Activated T-cell treated with anti-CD3 and anti-CD28 coated beads for 48 hours (primary cell): ENCODE measurements around the gene TOPORS.
"Not testable (repeated sequence)": the region's sequence is repeated elsewhere in the genome, so short reads cannot be mapped to it uniquely, and the experiment has no call there.

Experiments used
- DNase-seq: peaks from one replicate; pipeline ENCODE4 v3.0.0-alpha.2; 2020; ENCODE audit warnings: low read depth

Gene TOPORS

GRCh38 chr9:32565967-32566366 is 13.6 kb upstream of the TOPORS start:
- no peak for DNase-seq

DNA sequence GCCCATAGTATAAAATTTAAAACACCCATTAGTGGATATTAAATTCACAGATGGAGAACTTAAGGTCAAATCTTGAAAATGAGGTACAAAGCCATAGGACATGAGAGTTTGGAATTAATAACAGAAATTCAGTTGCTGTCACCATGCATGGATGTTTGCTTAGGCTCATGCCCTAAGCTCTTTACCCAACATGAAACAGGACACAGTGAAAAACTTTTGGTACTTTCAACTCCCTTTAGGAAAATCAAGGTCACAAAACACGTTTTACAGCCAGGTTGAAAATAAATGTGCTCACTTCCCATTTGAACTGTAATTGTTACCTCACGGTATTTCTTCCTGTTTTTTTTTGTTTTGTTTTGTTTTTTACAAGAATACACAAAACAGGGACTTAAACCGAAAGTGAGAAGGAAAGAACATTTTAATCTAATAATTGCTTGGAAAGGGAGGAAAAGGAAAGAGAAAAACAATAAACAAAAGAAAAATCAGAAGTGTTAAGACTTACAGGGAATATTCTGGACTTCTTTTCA is 6.1 kb upstream of the TOPORS start:
- DNase-seq = no peak

DNA sequence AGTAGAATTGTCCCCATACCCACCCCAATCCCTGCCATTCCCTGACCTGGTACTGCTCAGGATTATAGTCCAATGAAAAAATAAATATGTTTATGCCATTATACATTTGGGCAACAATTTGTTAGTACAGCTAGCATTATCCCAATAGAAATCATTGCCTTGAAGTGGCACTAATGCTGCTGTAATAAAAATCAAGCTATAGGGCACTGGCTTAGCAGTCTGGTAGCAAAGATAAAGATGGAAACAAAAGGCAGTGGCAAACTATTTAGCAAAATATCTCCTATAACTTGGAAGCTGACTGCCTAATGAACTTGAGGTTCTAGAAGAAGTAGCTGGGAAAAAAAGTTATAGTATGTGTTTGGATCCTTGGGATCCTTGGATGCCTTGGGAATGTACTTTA is 2.2 kb upstream of the TOPORS start:
- DNase-seq = no peak

- DNase-seq = no peak
Observed at GRCh38 chr9:32554107-32554506, 1.7 kb upstream of the TOPORS start.

GRCh38 chr9:32551276-32552051 is 922 bp downstream of the TOPORS start:
- peak; percentile 41 for DNase-seq

GRCh38 chr9:32550562-32551275 is 1.7 kb downstream of the TOPORS start:
- peak; percentile 87 for DNase-seq

GRCh38 chr9:32550150-32550561 is 2.2 kb downstream of the TOPORS start:
- no peak for DNase-seq

- DNase-seq = not testable (repeated sequence)
Observed at GRCh38 chr9:32548213-32548612, 4.2 kb downstream of the TOPORS start.

DNA sequence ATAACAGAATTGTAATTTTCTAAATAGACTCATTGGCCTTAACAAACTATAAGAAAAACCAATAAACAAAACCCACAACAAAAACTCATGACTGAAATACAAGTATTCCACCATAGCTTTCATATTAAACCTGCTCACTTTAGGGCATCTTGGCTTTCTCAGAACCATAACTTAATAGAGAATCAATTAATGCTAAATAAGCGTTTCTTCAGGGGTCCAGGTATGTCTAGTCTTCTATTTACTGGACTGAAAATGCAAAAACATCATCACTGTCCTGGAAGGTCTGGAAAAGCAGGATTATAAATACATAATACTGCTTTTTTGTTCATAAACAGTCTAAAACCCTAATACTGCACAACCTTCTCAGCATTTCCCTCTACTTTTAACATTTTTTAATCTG is 6.5 kb downstream of the TOPORS start:
- DNase-seq = no peak

- no peak for DNase-seq
Observed at GRCh38 chr9:32543047-32543446, 9.3 kb downstream of the TOPORS start.

GRCh38 chr9:32533816-32534215 is 18.6 kb downstream of the TOPORS start:
- DNase-seq = no peak

DNA sequence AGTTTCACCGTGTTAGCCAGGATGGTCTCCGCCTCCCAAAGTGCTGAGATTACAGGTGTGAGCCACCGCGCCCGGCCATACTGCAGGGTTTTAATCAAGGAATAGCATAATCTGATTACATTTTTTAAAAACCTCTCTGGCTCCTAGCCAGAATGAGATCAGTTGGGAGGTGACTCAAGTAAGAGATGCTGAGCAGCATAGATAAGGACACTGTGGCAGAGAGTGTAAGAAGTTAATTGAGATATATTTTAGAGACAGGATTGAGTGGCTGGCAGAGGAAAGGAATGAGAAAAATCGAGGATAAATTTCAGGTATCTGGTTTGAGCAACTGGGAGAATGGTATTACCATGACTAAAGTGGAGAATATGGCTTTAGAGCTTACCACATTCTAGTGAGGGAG is 19.1 kb downstream of the TOPORS start:
- DNase-seq = no peak

DNA sequence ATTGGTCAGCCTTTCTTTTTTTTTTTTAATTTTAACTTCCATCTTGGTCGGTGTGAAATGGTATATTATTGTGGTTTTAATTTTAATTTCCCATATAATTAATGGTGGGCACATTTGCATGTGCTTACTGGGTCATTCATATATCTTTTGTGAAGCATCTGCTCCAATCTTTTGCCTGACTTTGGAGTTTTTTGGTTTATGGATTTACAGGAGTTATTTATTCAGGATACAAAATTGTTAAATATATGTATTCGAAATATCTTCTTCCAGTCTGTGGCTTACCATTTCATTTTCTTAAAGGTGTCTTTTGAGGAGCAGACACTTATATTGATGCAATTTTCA is 25.7 kb downstream of the TOPORS start:
- DNase-seq = no peak

DNA sequence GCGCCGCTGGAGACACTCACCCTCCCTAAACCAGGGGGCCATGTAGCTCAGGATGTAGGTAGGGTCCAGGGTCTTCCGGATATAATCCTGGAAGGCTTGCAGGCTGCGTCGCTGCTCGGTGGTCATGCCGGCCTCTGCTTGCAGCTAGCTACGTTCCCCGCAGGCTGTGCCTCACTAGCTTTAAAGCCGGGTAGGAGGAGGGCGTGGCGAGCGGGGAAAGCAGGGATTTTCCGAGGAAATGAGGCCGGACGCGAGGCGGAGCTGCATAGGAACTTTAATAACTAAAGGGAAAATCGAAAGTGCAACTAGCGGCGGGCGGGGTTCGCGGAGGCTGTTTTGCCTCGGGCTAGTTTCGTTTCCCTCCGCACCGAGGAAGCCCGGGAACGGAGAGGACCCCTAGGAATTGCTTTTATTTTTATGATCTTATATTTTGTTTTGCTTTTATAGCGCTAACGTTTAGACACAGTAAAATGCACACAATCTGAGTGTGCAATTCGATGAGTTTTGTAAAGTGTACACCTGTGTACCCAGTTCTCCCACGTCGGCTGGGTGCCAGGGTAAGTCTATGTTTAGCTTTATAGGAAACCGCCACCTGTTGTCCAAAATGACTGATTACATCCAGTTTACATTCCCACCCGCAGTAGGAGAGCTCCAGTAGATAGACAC is 26.2 kb downstream of the TOPORS start, which contains the start of gene RIGI:
Gene RIGI, minus strand, starts transcription at position 156 of the 666 bp plus-strand sequence. Its CDS starts 30 bp downstream, at position 126.
- DNase-seq = peak; percentile 56

- DNase-seq = no peak
Observed at GRCh38 chr9:32525709-32526030, 26.7 kb downstream of the TOPORS start.

DNA sequence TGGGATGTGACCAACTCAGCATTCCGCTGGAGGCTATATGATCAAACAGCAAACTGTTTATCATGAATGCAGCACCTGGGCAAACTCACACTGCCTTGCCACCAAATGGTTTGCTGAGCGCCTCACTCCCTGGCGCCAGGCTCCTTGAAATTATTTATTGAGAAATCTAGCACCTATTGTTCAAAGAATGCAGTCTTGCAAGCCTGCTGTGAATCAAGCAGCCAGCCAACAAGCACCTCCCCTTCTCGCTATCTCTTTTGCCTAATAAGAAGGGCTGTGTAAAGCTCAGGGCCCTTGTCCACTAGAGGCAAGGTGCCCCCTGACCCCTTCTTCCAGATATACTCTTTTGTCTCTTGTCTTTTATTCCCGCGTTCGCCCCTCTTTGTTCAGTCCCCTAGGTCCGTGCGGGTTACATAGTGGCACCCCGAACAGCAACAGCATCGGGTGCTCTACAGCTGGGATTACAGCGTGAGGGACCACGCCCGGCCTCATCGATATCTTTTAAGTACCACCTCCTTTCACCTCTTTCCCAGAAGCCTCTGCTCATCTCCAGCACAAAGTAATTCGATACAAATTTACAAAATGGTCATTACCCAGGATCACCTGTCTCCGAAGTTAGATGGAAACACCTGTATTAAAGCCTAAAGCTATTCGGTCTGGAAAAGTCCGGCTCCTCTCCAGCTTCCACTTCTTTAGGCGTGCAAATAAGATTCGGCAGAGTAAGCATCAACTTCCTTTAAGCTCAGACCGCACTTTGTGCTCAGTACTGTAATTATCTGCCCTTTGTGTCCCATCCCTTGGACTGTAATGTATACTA is 27.3 kb downstream of the TOPORS start:
- DNase-seq = no peak

DNA sequence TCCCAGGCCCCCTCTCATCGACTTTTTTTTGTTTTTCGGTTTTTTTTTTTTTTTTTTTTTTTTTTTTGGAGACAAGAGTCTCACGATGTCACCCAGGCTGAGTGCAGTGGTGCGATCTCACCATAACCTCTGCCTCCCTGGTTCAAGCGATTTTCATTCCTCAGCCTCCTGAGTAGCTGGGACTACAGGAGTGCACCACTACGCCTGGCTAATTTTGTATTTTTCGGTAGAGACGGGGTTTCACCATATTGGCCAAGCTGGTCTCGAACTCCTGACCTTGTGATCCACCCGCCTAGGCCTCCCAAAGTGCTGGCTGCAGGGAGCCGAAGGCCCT is 27.9 kb downstream of the TOPORS start:
- not testable (repeated sequence) for DNase-seq

- DNase-seq = no peak
Observed at GRCh38 chr9:32523910-32524309, 28.5 kb downstream of the TOPORS start.

GRCh38 chr9:32518276-32518675 is 34.1 kb downstream of the TOPORS start:
- DNase-seq = no peak

DNA sequence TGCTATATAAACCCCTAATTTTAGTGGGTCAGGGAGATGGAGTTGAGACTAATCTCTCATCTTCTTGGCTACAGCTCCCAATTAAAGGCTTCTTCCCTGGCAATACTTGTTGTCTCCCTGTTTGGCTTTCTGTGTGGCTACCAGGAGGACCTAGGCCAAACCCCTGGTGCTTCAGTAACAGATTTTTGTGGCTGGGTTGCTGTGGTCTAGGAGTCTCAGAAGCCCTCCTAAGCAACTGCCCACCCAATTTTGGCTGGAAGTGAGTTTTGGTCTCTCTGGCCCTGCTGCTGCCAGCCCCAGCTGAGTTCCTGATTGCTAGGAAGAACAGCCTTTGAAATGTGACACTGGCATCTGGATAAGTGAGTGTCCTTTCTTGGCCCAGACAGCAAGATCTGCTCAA is 36.1 kb downstream of the TOPORS start:
- no peak for DNase-seq

GRCh38 chr9:32508728-32509127 is 43.7 kb downstream of the TOPORS start:
- no peak for DNase-seq

GRCh38 chr9:32503008-32503407 is 49.4 kb downstream of the TOPORS start:
- DNase-seq = no peak
